ENCODE data around the gene PSAP.

Gene PSAP

GRCh38 chr10:71806704-71807556 is 44.1 kb downstream of the PSAP start:
- DNase-seq, result no peak

- DNase-seq, result no peak
These were observed 45.0 kb downstream of the PSAP start for GRCh38 chr10:71805776-71806703.

GRCh38 chr10:71804077-71804476 is 47.0 kb downstream of the PSAP start:
- no peak for DNase-seq

GRCh38 chr10:71802715-71803488 is 48.1 kb downstream of the PSAP start:
- DNase-seq, result no peak

DNA sequence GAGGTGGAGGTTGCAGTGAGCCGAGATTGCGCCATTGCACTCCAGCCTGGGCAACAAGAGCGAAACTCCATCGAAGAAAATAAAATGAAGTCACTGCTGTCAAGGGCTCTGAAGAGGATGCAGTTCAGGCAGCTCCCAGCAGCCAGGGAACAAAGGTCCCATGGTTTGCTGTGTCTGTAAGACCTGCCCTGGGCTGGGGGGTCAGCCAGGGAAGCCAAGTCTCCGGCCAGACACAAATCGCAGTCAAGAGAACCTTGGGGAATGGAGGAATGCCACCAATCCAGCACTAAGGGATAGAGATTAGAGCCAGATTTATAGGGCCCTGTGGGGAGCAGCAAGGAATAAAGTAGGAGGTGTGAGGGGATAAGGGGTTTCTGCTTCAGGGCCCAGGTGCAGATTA is 48.8 kb downstream of the PSAP start:
- no peak for DNase-seq

GRCh38 chr10:71801361-71801760 is 49.7 kb downstream of the PSAP start:
- no peak for DNase-seq

GRCh38 chr10:71799608-71800453 is 51.2 kb downstream of the PSAP start:
- DNase-seq, result no peak

GRCh38 chr10:71799112-71799511 is 51.9 kb downstream of the PSAP start:
- DNase-seq, result no peak

GRCh38 chr10:71798308-71798624 is 52.8 kb downstream of the PSAP start:
- no peak for DNase-seq

DNA sequence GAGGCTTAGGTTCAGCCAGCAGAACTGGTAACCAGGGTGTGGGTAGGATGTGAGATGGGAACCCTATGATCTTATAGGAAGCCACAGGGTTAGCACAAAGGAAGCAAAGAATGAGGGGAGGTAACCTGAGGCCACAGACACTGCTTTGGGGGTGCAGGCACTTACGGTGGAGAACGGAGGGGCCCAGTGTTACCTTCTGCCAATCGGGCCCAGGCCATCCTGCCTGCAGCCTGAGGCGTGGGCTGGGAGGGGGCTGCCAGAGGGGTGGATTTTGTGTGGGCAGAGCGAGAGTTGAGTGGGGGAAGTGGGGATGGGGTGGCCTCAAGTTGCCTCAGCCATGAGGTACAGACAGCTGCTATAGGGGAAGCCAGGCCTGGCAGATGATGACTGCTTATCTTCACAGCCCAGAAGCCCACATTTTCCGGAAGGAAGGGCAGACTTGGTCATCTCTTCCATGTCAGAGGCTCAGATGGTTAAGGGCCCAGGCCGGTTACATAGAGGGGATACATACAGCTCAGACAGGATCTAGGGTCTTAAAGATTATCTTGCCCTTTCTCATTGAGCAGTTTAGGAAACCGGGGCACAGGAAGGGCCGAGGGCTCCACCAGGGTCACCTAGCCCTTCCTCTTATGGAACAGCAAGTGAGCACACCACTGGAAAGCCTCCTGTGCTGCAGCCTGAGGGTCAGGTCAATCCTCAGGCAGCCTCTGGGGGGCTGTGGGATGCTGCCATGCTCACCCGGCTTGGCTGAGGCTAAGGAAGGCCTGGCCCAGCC is 53.3 kb downstream of the PSAP start:
- DNase-seq, result no peak

- no peak for DNase-seq
These were observed 54.2 kb downstream of the PSAP start for GRCh38 chr10:71796749-71797405.

- no peak for DNase-seq
These were observed 55.8 kb downstream of the PSAP start for GRCh38 chr10:71795248-71795647.

DNA sequence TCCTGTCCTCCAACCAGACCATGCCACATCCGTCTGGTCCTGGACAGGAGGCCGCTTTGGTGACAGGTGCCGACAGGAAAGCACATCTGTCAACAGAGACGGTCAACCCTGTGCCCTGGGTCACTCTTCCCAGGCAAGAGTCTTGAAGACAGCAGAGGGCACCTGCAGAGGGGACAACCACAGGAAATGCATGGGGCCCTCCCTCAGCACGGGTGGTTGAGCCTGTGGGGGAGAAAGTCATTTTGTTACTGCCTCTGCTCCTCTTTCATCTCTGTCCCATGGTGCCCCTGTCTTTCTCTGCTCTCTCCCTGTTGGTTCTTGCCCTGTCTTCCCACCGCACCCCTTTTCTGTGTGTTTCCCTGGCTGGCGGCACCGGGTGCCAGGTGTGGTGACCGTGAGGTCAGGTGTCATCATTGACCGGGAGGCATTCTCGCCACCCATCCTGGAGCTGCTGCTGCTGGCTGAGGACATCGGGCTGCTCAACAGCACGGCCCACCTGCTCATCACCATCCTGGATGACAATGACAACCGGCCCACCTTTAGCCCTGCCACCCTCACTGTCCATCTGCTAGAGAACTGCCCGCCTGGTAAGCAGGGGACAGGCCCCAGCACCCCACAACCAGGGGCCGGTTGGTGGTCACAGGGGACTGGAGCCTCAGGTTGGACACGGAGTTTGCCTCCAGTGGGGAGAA is 60.2 kb downstream of the PSAP start:
- DNase-seq, result no peak

- DNase-seq, result no peak
These were observed 61.2 kb downstream of the PSAP start for GRCh38 chr10:71789871-71790270.

GRCh38 chr10:71788954-71789353 is 62.1 kb downstream of the PSAP start:
- DNase-seq, result no peak

GRCh38 chr10:71784679-71785272 is 66.3 kb downstream of the PSAP start:
- DNase-seq, result no peak

GRCh38 chr10:71783917-71784678 is 67.0 kb downstream of the PSAP start:
- no peak for DNase-seq

DNA sequence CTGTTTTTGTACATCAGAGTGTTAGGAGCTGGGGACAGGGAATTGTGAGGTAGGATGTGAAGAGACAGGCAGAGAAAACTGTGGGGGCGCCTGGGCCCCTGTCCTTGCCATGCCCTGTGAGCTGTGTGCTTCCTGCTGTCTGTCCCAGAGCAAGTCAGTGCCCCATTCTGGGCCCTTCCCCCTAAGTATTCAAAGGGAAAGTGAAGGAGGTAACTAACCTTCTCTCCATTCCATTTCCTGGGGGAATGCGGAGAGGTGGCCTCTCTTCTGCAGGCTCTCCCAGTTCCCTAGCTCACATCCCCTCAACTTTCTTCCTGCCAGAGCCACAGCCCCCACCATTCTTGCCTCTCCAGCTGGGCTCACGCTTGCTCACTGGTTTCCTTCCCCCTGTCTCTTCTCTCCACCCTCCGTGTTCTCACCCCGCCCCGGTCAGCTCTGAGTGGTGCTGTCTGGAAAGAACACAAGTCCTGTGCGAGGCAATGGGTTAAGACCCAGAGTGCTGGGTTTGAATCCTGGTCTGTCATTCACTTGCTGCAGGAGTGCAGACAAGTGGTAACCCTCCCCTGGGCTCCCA is 68.0 kb downstream of the PSAP start:
- DNase-seq, result no peak

All from NCI-H2107 (cell line).